Nephron (organoid): ENCODE data around the gene TMEM200A.

Experiments
- H3K27ac Mint-ChIP-seq, 3 experiments: 2 replicates each; pipeline ENCODE4 v1.8.0; 2020; ENCODE audit warnings: mixed read lengths in 3 of 3, mild to moderate bottlenecking in 2 of 3, moderate library complexity in 1 of 3
- H3K27me3 Mint-ChIP-seq: 2 replicates; pipeline ENCODE4 v1.8.0; 2021; ENCODE audit warnings: low read depth, mild to moderate bottlenecking, moderate library complexity, mixed read lengths
- H3K36me3 Mint-ChIP-seq: 2 replicates; pipeline ENCODE4 v1.8.0; 2020; ENCODE audit warnings: low read depth, mixed read lengths
- H3K4me1 Mint-ChIP-seq: 2 replicates; pipeline ENCODE4 v1.8.0; 2020; ENCODE audit warnings: mixed read lengths
- H3K4me3 Mint-ChIP-seq, 3 experiments: 2 replicates each; pipeline ENCODE4 v1.8.0; 2020; ENCODE audit warnings: mild to moderate bottlenecking in 3 of 3, mixed read lengths in 3 of 3, moderate library complexity in 2 of 3
- H3K9me3 Mint-ChIP-seq: 2 replicates; pipeline ENCODE4 v1.8.0; 2020; ENCODE audit warnings: mixed read lengths
- TF ChIP-seq, protein P1 (sequence below), 3 experiments: fragments of 200-600 bp; sonication (generic); IDR thresholded peaks; one replicate each; pipeline ENCODE4 v1.5.0; 2021; ENCODE audit warnings: antibody characterized with exemption in 3 of 3; ENCODE audit not compliant: unreplicated experiment in 3 of 3

Gene TMEM200A

GRCh38 chr6:130425537-130425936 is 59.7 kb downstream of the TMEM200A start:
- Mint-ChIP-seq H3K27ac (peak overlapping the region in 1 of 3 experiments; percentile 30), H3K36me3 (no peaks in the 10 kb centered on the region), H3K9me3 (peaks cover 3% of the 10 kb centered on the region), H3K4me1 (peaks cover 41% of the 10 kb centered on the region), H3K4me3 (no peak overlapping the region), H3K27me3 (no peaks in the 10 kb centered on the region)
- TF ChIP-seq, protein P1, sequence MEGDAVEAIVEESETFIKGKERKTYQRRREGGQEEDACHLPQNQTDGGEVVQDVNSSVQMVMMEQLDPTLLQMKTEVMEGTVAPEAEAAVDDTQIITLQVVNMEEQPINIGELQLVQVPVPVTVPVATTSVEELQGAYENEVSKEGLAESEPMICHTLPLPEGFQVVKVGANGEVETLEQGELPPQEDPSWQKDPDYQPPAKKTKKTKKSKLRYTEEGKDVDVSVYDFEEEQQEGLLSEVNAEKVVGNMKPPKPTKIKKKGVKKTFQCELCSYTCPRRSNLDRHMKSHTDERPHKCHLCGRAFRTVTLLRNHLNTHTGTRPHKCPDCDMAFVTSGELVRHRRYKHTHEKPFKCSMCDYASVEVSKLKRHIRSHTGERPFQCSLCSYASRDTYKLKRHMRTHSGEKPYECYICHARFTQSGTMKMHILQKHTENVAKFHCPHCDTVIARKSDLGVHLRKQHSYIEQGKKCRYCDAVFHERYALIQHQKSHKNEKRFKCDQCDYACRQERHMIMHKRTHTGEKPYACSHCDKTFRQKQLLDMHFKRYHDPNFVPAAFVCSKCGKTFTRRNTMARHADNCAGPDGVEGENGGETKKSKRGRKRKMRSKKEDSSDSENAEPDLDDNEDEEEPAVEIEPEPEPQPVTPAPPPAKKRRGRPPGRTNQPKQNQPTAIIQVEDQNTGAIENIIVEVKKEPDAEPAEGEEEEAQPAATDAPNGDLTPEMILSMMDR (IDR thresholded peaks at IDR 0.05; ENCODE audit: unreplicated experiment in 3 of 3) = no peak

- Mint-ChIP-seq H3K4me3 (no peak overlapping the region), H3K9me3 (peaks cover 3% of the 10 kb centered on the region), H3K27me3 (no peaks in the 10 kb centered on the region), H3K27ac (no peak overlapping the region), H3K36me3 (no peaks in the 10 kb centered on the region), H3K4me1 (peaks cover 38% of the 10 kb centered on the region)
- TF ChIP-seq, protein P1 (IDR thresholded peaks at IDR 0.05; ENCODE audit: unreplicated experiment in 3 of 3) = no peak
These were observed 60.4 kb downstream of the TMEM200A start for GRCh38 chr6:130426066-130426721.

- no peaks in the 10 kb centered on the region for H3K9me3 Mint-ChIP-seq
- peak overlapping the region in 1 of 3 experiments; percentile 1 for H3K4me3 Mint-ChIP-seq
- H3K4me1 Mint-ChIP-seq = peaks cover 35% of the 10 kb centered on the region
- TF ChIP-seq, protein P1 (IDR thresholded peaks at IDR 0.05; ENCODE audit: unreplicated experiment in 3 of 3) = no peak
- H3K27ac Mint-ChIP-seq = no peak overlapping the region
- H3K36me3 Mint-ChIP-seq = no peaks in the 10 kb centered on the region
- H3K27me3 Mint-ChIP-seq = no peaks in the 10 kb centered on the region
These were observed 65.6 kb downstream of the TMEM200A start for GRCh38 chr6:130431346-130431852.

- Mint-ChIP-seq H3K9me3 (no peaks in the 10 kb centered on the region), H3K27me3 (no peaks in the 10 kb centered on the region), H3K36me3 (no peaks in the 10 kb centered on the region), H3K4me1 (peaks cover 40% of the 10 kb centered on the region), H3K4me3 (no peak overlapping the region), H3K27ac (no peak overlapping the region)
- TF ChIP-seq, protein P1 (IDR thresholded peaks at IDR 0.05; ENCODE audit: unreplicated experiment in 3 of 3) = no peak
These were observed 67.0 kb downstream of the TMEM200A start for GRCh38 chr6:130432838-130433237.

GRCh38 chr6:130434174-130434873 is 68.5 kb downstream of the TMEM200A start:
- TF ChIP-seq, protein P1 (IDR thresholded peaks at IDR 0.05; ENCODE audit: unreplicated experiment in 3 of 3) = no peak
- peaks cover 52% of the 10 kb centered on the region for H3K4me1 Mint-ChIP-seq
- H3K9me3 Mint-ChIP-seq = no peaks in the 10 kb centered on the region
- peak overlapping the region in 2 of 3 experiments; percentile 15 to 54 for H3K4me3 Mint-ChIP-seq
- peak overlapping the region in 1 of 3 experiments; percentile 14 for H3K27ac Mint-ChIP-seq
- H3K36me3 Mint-ChIP-seq = no peaks in the 10 kb centered on the region
- no peaks in the 10 kb centered on the region for H3K27me3 Mint-ChIP-seq
